ENCODE measurements around the gene NABP2.
"Not testable (repeated sequence)": the region's sequence is repeated elsewhere in the genome, so short reads cannot be mapped to it uniquely, and the experiment has no call there.

The NABP2 gene

DNA sequence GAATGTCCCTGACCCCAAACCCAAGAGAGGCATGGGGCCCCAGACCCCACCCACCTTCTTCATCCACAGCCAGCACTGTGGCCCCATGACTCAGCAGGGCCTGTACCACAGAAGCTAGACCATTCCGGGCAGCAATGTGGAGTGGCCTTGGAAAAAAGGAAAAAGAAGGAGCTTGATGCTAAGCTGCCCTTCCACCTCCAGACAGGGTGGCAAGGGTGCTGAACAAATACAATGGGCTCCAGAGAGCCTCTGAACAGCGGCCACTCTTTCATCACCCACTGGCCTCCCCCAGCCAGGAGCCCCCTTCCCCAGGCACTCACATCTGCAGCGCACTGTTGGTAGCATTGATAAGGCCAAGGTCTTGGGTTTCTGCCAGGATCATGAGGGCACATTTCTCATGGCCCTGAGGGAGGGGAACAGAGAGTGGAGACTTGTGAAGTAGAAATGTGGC, 19.6 kb downstream of the NABP2 start:
- DNase-seq, result no peak

DNA sequence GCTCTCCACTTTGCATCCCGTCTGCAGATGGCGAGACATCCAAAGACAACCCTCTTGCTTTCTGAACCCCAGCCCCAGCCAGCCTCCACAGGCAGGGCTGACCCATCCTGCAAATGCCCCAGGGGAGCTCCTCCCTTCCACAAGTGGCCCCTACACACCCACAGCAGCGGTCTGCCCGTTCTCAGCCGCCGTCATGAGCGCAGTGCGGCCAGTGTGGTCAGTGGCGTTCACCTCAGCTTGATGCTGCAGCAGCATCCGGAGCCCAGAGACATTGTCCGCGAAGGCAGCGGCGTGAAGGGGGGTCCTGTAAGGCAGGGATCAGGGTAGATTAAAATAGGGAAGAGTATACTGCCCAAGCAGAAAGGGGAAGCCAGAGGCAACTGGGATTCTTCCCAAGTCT, 20.4 kb downstream of the NABP2 start:
- no peak for DNase-seq

DNA sequence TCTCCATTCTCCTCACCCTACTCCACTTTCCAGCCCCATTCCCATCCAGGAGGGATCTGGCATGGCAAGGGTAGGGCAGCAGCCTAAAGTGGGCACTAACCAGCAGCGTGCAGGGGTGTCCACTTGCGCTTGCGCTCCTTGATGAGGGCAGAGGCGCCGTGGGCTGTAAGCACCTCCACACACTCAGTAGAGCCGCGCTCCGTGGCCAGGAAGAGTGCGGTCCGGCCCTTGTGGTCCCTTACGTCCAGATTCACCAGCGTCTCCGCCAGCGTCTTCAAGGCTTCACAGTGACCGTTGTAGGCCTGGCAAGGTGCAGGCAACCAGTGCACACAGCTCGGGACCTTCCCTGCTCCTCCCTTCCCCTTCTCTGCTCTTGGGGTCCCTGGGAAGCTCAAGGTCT, 23.8 kb downstream of the NABP2 start:
- DNase-seq, result no peak

DNA sequence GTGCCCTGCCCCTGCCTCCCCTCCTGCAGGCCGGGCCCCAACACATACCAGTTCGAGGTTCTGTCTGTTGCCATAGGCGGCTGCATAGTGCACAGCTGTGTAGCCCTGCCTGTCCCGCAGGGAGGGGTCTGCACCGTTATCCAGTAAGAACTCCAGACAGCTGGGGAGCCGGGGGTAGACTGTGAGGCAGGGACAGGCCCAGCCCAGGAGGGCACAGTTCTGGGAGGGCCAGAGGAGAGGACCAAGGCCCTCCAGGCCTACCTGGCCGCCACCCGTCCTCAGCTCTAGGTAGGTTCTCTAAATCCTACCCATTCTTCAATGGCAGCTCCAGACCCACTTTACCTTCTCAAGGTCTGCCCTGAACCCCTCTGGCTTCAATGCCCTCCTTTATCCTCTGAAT, 24.6 kb downstream of the NABP2 start:
- no peak for DNase-seq

DNA sequence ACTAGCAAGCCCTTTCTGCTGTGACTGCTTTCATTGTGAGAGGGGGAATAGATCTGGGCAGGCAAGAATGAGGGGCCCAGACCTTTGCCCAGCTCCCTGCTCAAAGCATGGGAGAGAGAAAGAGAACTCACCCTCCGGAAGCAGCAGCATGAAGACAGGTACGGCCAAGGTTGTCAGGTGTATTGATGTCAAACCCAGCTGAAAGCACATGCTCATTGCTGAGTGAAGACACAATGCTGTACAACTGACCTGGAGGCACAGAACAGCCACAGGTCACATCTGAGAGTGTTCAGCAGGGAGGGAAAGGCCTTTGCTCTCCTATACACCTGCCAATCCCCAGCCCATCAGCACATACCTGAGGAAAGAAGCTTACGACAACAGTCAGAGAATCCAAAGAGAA, 28.5 kb downstream of the NABP2 start:
- DNase-seq, result no peak

DNA sequence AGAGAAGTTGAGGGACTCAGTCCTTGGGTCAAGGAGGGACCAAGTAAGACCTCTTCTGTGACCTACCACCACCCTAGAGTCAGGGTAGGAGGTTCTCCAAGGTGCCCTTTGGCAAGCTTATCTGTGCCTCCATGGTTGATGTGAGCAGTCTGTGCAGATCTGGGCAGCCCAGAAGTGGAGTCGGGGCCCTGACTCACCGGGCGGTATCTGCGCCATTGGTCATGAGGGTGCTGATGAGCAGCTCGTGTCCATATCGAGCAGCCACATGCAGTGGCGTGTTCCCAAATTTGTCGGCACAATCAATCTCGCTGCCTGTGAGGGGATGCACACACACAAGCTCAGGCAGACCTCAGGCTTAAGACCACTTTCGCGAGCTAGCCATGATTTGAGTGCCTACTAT, 28.9 kb downstream of the NABP2 start:
- DNase-seq, result no peak

DNA sequence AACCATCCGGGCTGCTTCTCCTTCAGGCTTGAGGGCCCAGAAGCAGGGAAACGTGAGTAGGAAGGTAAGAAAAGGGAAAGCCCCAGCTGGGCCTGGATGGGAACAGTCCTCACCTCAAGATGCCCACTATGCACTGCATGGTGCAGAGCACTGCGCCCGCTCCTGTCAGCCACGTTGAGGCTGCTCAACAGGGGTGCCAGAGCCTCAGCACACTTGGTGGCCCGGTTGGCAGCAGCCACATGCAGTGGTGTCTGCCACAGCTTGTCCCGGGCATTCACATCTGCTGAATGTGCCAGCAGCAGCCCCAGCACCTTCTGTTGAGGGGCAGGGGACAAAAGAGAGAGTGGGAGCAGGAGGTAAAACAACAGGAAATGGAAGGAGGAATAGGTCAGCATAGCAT, 31.5 kb downstream of the NABP2 start:
- no peak for DNase-seq

DNA sequence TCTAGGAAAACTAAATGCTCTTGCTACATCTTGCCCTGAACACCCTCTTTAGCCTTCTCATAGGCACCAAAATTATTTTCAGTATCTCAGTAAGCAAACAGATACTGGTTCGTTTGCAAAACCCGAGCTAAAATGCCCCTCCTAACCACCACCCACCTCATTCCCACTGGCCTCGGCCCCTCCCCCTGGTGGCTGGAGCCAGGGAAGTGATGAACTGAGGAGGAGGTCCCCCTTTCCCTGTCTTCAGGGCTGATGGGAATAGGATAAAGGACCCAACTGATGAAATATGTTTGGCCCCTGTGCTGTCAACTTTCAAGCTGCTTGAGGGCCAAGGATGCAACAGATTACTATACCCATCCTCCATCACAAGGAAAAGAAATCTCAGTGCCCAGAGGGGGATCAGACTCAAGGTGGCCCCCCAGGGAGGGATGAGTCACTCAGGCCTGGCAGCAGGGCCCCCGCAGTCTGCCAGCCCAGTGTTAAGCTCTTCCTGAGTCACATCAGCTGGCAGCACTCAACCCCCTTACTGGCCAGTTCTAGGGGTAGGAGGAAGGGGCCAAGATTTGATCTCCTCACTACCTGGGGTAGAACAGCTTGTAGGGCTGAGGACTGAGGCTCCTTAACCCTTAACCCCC, 32.3 kb downstream of the NABP2 start:
- DNase-seq, result peak in 6 of 51 donors; percentile 7 to 73 (median 22)

DNA sequence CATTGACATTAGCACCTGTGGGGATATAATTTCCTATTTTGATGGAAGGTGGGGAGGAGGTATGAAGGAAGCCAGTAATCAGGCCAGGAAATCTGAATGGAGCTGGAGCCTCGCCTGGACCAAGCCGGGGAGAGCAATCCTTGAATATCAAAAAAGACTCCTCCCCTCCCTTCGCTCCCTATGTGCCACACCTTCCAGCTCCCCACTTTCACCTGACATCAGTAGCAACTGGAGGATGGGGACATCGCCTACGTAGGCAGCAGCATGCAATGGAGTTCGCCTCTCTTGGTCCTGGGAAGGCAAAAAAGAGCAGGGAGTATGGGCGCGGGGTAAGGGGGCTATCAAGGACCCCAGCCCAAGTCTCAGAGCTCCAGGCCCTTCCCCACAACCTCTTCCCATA, 32.9 kb downstream of the NABP2 start:
- DNase-seq, result no peak

DNA sequence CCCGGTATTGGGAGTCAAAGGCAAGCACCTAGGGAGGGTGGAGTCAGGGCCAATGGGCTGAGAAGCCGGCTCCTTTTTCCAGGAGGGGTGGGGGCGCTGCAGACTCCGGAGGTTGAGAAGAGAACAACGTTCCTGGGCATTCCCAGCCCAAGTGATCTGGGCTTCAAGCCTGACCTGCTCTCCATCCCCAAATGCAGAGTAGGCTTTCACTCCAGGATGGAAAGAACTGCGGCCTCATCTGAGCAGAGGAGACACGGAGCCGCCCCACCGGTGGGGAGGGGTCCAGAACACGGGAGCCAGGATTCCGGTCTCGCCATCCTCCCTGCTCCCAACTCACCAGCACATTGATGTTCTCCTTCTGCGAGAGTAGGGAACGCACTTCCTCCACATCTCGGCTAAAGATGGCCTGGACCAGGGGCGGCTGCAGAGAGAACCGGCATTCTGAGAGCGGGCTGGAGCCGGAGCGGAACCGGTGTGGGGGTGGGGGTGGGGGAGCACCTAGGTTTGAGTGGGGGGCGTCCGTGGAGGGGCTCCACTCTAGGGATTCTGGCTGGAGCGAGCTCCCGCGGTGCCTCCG, 33.4 kb downstream of the NABP2 start:
- DNase-seq, result peak in 10 of 51 donors; percentile 3 to 44 (median 22)

DNA sequence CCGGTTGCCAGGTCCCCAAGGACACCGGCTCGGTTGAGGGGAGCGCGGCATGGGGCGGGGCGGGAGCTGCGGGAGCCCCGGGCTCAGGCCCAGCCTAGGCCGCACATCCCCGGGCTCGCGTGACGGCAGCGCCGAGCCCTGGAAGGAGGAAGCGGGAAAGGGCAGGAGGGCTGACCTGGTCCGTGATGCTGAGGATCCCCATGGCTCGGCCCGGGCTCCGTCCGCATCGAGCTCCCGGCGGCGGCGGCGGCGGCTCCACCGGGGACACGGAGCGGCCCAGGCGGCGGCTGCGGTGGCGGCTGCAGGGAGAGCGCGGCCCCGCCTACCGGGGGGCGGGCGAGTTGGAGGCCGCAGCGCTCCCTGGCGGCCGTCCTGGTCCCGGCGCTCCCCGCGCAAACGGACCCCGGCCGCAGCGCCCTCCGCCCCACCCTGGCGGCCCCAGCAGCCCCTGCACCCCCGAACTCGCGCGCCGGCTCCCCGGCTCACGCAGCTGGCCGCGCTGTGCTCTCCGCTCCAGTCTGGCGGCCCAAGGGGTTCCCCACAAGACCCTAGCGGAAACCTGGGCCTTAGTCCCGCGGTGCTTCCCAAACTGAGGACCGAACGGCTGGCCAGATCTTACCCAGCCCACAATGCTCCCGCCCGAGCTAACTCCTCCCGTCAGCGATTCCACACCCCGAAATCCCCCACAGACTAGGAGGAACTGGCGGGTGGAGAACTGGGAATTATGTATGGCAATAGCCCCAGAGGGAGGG, 34.1 kb downstream of the NABP2 start, which contains the start of gene ANKRD52:
TSS of gene ANKRD52 (minus strand) at position 317 of the 752 bp plus-strand sequence. CDS start at position 202, 115 bp downstream.
- DNase-seq, result peak in 50 of 51 donors; percentile 28 to 87 (median 63)

DNA sequence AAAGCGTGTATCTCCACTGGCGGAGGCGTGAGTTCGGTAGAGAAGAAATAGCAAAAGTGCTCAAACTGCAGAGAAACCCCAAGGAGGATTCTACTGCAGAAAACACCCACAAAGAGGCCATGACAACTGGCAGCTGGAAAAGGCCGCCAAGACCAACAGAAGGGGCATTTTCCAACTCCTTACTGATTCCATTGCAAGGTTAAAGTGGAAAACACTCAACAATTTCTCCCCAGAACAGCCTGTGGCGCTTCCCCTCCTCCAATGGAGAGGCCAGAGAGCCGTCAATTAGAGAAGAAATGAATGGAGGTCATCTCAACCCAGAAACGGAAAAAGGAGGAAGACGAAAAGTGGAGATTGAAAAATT, 34.7 kb downstream of the NABP2 start:
- DNase-seq, result no peak

DNA sequence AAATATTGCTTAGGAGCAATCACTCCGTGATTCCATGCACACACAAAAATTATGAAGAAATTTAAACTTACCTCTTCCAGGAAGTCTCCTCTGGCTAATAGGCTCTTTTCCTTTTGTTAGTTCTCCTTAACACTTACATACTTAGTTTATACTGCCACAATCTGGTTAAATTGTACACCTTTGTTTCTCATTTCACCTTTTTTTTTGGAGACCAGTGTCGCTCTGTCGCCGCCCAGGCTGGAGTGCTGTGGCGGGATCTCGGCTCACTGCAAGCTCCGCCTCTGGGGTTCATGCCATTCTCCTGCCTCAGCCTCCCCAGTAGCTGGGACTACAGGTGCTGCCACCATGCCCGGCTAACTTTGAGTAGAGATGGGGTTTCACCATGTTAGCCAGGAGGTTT, 36.2 kb downstream of the NABP2 start:
- no peak for DNase-seq

DNA sequence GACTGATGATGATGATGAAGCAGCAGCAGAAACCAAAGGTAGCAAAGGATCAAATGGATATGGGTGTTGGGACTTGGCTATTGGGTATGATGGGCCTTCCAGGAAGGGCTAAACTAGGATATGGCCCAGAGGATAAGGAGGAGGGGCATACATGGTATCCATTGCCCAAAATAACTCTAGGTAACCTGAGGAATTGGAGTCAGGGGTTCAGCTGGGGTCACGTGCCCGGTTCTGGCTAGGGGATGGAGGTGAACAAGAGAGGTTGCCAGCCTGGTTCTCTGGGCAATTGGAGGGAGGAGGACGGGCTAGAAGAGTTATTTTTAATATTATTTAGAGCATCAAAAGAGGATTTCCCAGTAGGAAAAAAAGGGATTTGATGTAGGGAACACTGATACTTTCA, 36.8 kb downstream of the NABP2 start:
- DNase-seq, result no peak

DNA sequence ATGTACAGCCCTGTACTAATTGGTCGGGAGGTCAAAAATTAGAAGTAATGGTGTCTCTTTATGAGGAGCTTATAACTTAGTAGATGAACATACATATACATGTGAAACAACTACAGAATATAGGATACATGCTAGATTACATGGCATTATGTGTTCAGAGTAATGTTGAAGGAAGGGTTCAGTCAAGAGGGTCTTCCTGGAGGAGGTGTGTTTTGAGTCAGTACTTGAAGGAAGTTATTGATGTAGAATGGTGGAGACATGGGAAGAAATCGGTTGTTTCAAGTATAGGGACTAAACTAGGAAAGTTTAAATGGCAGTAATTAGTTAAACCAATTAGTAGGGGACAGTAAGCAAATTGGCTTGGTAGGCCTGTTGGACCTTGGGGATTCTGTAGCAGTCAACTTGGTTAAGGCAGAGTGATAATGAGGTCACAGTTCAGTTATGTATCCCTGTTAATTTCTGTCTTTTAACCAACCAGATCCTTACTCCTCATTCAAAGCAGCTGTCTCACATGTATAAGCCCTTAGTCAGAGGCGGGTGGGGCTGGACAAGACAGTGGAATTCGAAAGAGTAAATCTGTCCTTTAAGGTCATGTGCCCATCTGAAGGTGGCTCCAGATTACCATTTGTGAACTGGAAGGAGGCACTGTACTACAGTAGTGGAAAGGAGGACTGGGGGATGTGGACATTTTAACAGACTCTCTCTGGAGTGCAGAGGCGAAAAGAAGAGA, 37.5 kb downstream of the NABP2 start:
- no peak for DNase-seq

DNA sequence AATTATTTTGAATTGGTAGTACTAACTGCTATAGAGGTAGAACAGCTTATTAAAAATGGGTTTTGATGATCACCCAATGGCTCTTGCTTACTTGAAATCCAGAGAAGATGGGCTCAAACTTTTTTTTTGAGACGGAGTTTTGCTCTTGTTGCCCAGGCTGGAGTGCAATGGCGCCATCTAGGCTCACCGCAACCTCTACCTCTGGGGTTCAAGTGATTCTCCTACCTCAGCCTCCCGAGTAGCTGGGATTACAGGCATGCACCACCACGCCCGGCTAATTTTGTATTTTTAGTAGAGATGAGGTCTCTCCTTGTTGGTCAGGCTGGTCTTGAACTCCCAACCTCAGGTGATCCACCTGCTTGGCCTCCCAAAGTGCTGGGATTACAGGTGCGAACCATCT, 38.8 kb downstream of the NABP2 start:
- not testable (repeated sequence) for DNase-seq

DNA sequence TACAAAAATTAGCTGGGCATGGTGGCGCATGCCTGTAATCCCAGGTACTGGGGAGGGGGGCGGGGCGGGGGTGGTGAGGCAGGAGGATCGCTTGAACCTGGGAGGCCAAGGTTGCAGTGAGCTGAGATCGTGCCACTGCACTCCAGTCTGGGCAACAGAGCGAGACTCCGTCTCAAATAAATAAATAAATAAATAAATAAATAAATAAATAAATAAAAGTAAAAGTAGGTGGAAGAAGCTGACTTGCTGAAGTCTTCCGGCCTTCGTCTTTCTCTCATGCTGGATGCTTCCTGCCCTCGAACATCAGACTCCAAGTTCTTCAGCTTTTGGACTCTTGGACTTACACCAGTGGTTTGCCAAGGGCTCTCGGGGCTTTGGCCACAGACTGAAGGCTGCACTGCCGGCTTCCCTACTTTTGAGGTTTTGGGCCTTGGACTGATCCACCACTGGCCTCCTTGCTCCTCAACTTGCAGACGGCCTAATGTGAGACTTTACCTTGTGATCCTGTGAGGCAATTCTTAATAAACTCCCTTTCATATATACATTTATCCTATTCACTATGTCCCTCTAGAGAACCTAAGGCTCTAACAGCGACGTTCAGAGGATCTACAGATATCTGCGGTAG, 42.0 kb downstream of the NABP2 start:
- DNase-seq, result peak in 2 of 51 donors; percentile 9 to 51

DNA sequence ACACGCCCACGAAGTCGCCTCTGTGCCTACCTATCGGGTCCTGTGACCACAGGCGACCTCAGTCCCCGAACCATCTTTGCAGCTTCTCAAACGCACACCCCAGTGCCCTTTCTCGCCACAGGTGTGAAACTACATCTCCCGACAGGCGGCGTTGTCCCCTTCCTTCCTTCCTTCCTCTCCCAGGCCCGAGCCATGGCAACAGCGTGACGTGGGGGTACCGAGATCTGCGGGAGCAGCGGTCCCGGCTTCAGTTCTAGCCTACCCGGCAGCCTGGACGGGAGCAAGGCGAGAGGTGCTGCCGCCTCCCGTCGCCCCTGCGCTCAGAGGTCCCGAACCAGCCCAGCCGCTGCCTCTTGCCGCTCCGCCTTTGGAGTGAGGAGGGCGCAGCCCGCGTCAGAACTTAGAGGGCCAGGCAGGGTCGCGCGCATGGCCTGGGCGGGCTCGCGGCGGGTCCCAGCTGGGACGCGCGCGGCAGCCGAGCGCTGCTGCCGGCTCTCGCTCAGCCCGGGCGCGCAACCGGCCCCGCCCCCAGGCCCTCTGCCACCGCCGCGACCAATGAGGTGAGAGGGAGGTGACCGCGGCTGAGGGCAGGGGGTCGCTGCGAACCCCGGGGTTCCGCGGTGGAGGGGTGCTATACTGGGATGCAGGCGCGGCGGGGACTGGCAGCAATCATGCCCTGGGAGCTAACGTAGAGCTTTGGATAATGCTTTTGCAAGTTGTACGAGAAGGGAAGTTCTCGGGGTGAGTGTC, 42.7 kb downstream of the NABP2 start, which contains the start of gene COQ10A:
TSS of gene COQ10A (plus strand) at position 250 of the 750 bp plus-strand sequence. CDS start at position 427, 177 bp downstream.
- DNase-seq, result peak; percentile 30 to 92 (median 80)

DNA sequence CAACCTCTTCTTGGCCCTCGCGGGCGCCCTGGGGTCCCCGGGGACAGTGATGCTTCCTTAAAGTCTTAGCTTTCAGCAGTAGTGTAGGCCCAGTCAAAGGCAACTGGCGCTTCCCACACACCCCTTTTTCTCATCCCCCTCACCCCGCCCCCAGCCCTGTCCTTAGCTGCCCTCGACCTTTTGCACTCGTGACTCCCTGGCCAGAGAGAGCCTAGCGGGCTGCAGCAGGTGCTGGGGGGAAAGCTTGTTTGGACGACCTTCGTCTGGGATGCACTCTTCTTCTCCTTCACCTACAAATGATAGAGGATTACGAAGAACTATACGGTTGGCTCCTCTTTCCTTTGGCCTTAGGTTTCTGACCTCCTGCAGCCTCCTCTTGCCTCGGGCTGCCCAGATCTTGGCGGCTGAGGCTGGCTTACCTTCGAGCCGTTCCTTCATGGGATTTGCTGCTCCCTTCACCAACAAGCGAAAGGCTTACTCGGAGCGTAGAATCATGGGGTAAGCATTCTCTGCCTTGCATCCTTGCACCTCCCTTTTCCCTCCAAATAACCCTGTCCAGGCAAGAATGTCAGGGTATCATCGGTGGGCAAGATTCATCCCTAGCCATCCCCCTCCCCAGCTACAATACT, 43.4 kb downstream of the NABP2 start:
- DNase-seq, result peak in 7 of 51 donors; percentile 31 to 49 (median 38)

DNA sequence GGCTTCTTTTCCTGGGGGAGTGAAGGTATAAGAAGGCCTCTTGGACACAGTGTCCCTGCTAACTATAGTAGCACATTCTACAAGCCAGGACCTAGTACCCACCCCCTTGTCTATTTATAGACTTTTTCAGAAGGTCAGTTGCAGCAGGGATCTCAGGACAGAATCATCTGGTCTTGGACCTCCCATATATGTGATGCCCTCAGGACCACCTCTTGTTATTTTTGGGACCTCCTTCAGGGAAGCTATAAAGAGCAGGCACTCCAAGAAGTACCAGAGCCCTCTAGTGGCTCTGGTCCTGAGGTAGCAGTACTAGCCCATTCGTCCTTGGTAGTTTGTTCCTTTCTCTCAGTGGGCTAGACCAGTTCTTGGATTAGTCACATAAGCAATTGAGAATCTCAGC, 46.9 kb downstream of the NABP2 start:
- no peak for DNase-seq
